HT1080 (cell line): ENCODE data around the gene PRR3. TPM values are rescaled to one million over a fixed set of nuclear protein-coding genes. Genes with fewer than 3 reads are reported as not detected.
"Not testable (repeated sequence)": the region's sequence is repeated elsewhere in the genome, so short reads cannot be mapped to it uniquely, and the experiment has no call there.

Experiments
- DNase-seq: peaks from one replicate; pipeline ENCODE4 v3.0.0-alpha.2; 2015; ENCODE audit warnings: low read depth
- polyA plus RNA-seq, 2 experiments: library from polyadenylated mRNA; depleted of rRNA; stranded (reverse); fragments of >200 nt; gene quantifications; 2 replicates each; pipeline ENCODE4 v1.2.3, GENCODE V29; 2015
- total RNA-seq: library from RNA; depleted of rRNA; stranded (reverse); fragments of >200 nt; shearing (Covaris generic); gene quantifications from 2 replicates; pipeline ENCODE4 v1.2.3, GENCODE V29; 2014; rRNA removed

Gene PRR3
- total RNA-seq, result 12.7 and 21.4 TPM in 2 replicates
- 29.1 and 30.6 TPM in 2 replicates for polyA plus RNA-seq (2015; cell fraction: cytosol; rRNA removed)
- 27.3 and 31.7 TPM in 2 replicates for polyA plus RNA-seq (2015; cell fraction: nucleus; rRNA removed)

- peak; percentile 86 for DNase-seq
Measured at GRCh38 chr6:30556906-30557682, at the start of gene PRR3. TSS of gene PRR3 (plus strand) at chr6:30557295. CDS start at chr6:30557345, 50 bp downstream.

- no peak for DNase-seq
Measured at GRCh38 chr6:30507849-30508827, 49.0 kb upstream of the PRR3 start.

- peak; percentile 78 for DNase-seq
Measured at GRCh38 chr6:30508890-30509736, 48.0 kb upstream of the PRR3 start.

- no peak for DNase-seq
Measured at GRCh38 chr6:30510419-30511168, 46.5 kb upstream of the PRR3 start.

GRCh38 chr6:30511169-30511546 is 45.9 kb upstream of the PRR3 start:
- DNase-seq, result no peak

DNA sequence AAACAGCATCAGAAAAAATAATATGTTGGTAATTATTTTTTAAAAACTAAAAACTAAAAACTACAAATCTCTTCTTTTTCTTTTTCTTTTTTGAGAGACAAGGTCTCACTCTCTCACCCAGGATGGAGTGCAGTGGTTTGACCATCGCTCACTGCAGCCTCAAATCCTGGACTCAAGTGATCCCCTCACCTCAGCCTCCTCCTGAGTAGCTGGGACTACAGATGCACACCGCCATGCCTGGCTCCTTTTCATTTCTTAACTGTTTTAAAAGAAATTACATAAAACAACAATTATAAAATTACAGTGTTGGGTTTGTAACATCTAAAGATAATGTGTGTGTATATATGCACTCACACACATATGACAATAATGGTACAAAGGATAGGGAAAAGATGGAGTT is 43.6 kb upstream of the PRR3 start:
- DNase-seq, result no peak

DNA sequence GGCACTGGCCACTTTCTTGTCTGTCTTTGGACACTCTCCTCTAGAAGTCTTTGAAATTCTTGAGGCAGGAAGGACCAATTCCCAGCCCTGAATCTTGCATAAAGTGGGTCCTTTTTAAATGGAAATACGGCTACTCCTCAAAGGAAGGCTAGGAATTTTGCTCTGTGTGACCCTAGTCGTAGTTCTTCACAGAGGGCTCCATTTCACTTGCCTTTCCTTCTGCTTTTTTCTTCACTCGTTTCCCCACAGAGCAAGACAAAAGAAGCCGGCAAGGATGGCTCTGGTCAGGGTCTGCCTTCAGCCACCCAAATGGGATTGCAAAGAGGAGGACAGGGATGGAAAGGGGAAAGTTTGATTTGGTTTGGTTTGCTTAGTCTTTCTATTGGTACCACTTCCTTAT is 42.0 kb upstream of the PRR3 start:
- no peak for DNase-seq

- peak; percentile 74 for DNase-seq
Measured at GRCh38 chr6:30515944-30516753, 40.9 kb upstream of the PRR3 start.

GRCh38 chr6:30516754-30517076 is 40.4 kb upstream of the PRR3 start:
- DNase-seq, result not testable (repeated sequence)

DNA sequence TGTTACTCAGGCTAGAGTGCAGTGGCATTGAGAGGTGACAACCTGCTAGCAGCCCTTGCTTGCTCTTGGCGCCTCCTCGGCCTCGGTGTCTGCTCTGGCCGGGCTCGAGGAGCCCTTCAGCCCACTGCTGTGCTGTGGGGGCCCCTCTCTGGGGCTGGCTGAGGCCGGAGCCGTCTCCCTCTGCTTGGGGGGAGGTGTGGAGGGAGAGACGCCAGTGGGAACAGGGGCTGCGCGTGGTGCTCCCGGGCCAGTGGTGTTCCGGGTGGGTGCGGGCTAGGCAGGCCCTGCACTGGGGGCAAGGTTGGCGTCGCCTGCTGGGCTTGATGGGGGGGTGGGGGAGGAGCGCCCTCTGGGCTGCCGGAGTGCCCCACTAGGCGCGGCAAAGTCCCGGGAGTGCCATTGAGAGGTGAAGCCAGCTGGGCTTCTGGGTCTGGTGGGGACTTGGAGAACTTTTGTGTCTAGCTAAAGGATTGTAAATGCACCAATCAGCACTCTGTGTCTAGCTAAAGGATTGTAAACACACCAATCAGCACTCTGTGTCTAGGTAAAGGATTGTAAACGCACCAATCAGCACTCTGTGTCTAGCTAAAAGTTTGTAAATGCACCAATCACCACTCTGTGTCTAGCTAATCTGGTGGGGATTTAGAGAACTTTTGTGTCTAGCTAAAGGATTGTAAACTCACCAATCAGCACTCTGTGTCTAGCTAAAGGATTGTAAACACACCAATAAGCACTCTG is 39.2 kb upstream of the PRR3 start:
- DNase-seq, result not testable (repeated sequence)

GRCh38 chr6:30518505-30519145 is 38.5 kb upstream of the PRR3 start:
- DNase-seq, result not testable (repeated sequence)

- no peak for DNase-seq
Measured at GRCh38 chr6:30520522-30520921, 36.6 kb upstream of the PRR3 start.

DNA sequence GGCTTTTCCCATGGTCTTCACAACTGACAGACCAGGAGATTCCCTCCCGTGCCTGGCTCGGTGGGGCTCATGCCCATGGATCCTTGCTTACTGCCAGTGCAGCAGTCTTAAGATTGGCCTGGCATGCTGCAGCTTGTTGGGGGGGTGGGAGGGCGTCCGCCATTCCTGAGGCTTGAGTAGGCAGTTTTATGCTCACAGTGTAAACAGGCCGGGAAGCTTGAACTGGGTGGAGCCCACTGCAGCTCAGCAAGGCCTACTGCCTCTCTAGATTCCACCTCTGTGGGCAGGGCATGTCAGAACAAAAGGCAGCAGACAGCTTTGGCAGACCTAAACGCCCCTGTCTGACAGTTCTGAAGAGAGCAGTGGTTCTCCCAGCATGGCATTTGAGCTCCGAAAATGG is 36.0 kb upstream of the PRR3 start:
- DNase-seq, result peak; percentile 38

DNA sequence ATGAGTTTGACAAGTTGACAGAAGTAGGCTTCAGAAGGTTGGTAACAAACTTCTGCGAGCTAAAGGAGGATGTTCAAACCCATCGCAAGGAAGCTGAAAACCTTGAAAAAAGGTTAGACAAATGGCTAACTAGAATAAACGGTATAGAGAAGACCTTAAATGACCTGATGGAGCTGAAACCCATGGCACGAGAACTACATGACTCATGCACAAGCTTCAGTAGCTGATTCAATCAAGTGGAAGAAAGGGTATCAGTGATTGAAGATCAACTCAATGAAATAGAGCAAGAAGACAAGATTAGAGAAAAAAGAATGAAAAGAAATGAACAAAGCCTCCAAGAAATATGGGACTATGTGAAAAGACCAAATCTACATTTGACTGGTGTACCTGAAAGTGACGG is 35.1 kb upstream of the PRR3 start:
- DNase-seq, result not testable (repeated sequence)

- not testable (repeated sequence) for DNase-seq
Measured at GRCh38 chr6:30526444-30526843, 30.7 kb upstream of the PRR3 start.

DNA sequence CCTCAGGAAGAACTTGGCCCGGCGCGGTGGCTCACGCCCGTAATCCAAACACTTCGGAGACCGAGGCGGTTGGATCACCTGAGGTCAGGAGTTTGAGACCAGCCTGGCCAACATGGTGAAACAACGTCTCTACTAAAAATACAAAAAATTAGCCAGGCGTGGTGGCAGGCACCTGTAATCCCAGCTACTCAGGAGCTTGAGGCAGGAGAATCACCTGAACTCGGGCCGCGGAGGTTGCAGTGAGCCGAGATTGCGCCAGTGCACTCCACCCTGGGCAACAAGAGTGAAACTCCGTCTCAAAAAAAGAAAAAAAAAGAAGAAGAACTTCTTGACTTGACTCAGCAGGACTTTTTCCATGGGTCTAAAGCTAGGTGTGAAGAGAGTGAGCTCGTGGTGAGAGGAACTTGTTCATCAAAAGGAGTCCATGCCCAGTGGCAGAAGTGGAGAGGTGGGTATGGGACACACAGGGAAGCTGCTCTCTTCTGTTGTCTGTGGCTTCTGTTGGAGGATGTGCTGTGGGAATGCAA is 27.7 kb upstream of the PRR3 start:
- not testable (repeated sequence) for DNase-seq

DNA sequence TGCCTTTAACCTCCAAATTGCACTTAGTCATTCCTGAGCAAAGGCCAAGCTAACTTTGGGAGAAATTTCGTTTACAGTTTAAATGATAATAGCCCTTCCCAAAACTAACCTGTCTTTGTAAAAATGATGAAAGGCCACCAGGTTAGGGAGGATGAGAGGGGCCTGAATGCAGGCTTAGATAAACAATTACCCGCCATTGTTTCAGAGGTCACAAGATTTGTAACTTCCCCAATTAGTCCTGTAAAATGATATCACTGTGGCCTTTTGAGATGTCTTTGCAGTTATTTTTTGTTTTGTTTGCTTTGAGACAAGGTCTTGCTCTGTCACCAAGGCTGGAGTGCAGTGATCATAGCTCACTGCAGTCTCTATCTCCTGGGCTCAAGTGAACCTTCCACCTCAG is 27.1 kb upstream of the PRR3 start:
- DNase-seq, result no peak
